GM12872 (cell line): Measurements from ENCODE around the gene MRPS6.

ENCODE experiments used
- TF ChIP-seq, protein P1 (sequence below): IDR thresholded peaks from 3 replicates; pipeline ENCODE4 v1.5.1; 2011; ENCODE audit warnings: low read depth, mild to moderate bottlenecking, low read length, moderate library complexity; ENCODE audit not compliant: insufficient read depth

Gene MRPS6

GRCh38 chr21:34187935-34188334, 114.6 kb downstream of the MRPS6 start:
- TF ChIP-seq, protein P1, sequence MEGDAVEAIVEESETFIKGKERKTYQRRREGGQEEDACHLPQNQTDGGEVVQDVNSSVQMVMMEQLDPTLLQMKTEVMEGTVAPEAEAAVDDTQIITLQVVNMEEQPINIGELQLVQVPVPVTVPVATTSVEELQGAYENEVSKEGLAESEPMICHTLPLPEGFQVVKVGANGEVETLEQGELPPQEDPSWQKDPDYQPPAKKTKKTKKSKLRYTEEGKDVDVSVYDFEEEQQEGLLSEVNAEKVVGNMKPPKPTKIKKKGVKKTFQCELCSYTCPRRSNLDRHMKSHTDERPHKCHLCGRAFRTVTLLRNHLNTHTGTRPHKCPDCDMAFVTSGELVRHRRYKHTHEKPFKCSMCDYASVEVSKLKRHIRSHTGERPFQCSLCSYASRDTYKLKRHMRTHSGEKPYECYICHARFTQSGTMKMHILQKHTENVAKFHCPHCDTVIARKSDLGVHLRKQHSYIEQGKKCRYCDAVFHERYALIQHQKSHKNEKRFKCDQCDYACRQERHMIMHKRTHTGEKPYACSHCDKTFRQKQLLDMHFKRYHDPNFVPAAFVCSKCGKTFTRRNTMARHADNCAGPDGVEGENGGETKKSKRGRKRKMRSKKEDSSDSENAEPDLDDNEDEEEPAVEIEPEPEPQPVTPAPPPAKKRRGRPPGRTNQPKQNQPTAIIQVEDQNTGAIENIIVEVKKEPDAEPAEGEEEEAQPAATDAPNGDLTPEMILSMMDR = no peak

DNA sequence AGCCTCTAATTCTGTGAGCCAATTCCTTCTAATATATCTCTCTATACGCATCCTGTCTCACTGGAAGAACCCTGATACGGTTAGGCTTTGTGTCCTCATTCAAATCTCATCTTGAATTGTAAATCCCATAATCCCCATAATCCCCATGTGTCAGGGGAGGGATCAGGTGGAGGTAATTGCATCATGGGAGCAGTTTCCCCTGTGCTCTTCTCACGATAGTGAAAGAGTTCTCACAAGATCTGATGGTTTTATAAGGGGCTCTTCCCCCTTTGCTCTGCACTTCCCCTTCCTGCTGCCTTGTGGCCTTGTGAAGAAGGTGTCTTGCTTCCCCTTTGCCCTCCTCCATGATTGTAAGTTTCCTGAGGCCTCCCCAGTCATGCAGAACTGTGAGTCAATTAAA, 116.1 kb downstream of the MRPS6 start:
- TF ChIP-seq, protein P1 = no peak

DNA sequence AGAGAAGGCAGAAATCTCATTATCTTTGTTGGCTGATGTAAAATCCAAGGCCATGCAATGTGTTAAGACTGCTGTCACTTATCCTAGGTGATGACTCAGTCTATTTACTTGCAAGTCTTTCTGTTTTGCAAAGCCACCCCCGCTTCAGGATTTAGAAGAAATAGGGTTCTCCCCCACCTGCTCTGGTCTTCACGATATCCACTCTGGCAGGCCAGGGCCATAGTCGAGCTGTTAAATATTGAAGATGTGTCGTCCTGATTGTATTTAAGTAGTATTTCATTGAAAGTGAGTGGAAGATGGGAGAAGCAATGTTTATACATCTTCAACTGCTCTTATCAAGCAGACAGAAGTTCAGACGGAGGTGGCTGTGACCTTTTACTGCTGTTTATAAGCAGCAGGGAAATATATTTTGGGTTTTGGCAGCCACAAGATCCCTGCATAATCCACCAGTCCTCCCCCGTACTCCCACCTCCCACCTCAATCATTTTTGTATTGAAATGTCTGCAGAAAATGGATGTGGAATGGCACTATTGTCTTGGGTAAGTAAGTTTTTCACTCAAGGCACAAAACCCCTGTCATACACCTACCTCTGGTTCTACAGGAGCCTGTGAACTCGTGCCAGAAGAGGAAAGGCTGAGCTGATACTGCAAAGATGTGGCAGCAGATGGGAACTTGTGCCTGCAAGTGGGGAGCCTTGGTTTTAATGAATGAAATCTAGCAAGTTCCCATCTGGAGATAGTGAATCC, 117.4 kb downstream of the MRPS6 start:
- TF ChIP-seq, protein P1 = no peak

DNA sequence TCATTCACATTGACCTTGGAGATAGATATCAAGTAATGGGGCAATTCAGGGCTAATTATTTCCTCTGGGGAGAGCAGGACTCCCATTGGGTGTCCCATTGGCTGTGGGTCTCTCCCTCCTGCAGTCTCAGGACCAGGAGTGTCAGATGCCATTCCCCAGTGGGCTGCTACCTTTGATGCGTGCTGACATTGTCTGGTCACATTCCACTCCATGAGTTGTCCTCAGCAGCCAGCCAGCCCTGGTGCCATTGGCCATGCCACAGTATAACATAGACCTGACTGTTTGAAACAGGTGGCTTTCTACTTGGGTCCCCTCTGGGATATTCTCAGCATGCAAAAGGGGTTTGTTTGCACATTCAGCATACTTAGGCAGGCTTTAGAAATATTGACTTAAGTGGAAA, 118.5 kb downstream of the MRPS6 start:
- TF ChIP-seq, protein P1 = no peak
